COR-L47 (cell line): ENCODE data around the gene EGFLAM.
"Not testable (repeated sequence)": the region's sequence is repeated elsewhere in the genome, so short reads cannot be mapped to it uniquely, and the experiment has no call there.

Source experiments
- DNase-seq: peaks from one replicate; lab custom pipeline; 2025; lab: John Stamatoyannopoulos, UW

EGFLAM gene

DNA sequence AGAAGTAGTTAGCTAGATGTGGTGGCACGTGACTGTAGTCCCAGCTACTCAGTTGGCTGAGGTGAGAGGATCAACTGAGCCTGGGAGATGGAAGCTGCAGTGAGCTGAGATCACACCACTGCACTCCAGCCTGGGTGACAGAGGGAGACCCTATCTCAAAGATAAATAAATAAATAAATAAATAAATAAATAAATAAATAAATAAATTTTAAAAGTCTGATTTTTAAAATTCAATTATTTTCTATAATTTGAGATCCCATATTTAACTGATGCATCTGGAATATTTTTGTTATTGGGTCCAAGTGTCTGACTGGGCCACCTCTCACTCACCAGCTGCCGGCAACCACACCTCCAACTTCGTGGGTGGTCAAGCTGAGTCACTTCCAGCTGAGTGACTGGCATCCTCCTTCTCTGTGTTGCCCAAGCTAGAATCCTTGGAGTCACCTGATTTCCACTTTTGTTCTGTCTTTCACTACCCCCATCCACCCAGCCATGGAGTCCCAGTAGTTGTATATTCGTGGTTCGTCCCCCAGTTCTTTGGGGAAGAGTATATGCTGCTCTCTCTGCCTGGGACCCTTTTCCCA, 70.9 kb downstream of the EGFLAM start:
- no peak for DNase-seq

DNA sequence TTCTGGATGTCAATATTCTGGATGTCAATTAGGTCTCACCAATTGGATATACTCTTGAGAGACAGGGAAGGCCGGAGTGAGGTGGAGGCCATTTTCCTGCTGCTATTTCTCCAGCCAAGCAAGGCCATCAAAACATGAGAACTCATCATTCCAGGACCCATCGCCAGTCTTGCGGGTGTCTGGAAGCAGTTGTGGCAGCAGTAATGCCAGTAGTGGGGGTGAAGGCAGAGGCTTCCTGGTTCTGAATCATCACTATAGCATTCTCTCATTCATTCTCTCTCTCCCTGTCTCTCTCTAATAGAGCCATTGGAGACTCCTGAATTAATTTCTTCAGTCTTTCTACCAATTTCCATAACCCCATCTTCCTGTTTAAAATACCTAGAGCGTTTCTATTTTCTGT, 71.8 kb downstream of the EGFLAM start:
- no peak for DNase-seq

DNA sequence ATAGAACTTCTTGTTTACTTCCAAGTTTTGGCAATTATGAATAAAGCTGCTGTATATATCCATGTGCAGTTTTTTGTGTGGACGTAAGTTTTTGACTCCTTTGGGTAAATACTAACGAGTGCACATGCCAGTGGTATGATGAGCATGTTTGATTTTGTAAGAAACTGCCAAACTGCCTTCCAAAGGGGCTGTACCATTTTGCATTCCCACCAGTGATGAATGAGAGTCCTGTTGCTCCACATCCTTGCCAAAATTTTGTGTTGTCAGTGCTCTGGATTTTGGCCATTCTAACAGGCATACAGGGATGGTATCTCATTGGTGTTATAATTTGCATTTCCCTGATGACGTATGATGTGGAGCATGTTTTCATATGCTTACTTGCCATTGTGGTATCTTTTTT, 73.5 kb downstream of the EGFLAM start:
- no peak for DNase-seq

DNA sequence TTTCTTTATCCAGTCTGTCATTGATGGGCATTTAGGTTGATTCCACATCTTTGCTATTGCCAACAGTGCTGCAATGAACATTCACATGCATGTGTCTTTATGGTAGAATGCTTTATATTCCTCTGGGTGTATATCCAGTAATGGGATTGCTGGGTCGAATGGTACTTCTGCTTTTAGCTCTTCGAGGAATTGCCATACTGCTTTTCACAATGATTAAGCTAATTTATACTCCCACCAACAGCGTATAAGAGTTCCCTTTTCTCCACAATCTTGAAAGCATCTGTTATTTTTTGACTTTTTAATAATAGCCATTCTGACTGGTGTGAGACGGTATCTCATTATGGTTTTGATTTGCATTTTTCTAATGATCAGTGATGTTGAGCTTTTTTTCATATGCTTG, 74.8 kb downstream of the EGFLAM start:
- not testable (repeated sequence) for DNase-seq

DNA sequence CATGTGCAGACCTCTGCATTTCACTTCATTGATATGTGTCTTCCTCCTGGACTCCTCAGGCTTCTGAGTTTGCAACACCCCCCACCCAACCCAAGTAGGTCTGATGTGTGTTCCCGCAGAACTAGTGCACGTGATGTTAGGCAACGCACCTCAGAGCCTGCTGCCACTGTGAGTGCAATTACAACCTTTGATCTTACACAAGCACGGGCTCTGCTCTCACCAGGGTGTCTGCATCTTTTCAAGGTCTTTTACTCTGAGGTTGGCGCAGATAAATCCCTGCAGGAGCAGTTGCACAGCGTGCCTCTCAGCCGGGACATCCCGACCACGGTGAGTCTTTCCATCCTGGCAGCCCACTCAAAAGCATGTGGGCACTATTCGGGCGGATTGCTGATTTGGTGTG, 80.1 kb downstream of the EGFLAM start:
- DNase-seq, result no peak

DNA sequence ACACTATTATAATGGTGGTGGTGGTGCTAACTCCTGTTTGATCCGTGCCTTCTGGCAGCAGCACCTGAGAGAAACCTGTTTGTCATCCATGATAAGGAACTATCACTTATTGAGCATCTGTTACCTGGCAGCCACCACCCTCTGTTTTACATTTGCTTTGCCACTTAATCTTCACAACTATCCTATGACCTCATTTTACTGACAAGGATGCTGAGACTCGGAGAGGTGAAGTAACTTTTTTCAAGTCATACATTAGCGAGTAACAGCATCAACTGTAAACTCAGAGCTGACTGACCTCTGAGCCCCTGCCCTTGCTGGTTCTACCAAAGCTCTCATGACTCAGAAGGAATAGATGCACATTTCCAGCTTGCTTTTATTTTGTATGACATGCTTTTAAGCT, 81.1 kb downstream of the EGFLAM start:
- no peak for DNase-seq

DNA sequence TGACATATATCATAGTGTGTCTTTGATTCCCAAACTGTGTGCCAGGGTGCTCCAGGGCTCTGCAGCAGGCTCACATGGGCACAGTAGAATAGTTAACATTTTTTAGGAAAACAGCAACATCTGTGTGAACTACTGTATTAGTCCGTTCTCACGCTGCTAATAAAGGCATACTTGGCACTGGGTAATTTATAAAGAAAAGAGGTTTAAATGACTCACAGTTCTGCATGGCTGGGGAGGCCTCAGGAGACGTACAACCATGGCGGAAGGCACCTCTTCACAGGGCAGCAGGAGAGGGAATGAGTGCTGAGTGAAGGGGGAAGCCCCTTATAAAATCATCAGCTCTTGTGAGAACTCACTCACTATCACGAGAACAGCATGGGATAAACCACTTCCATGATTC, 82.7 kb downstream of the EGFLAM start:
- DNase-seq, result no peak

DNA sequence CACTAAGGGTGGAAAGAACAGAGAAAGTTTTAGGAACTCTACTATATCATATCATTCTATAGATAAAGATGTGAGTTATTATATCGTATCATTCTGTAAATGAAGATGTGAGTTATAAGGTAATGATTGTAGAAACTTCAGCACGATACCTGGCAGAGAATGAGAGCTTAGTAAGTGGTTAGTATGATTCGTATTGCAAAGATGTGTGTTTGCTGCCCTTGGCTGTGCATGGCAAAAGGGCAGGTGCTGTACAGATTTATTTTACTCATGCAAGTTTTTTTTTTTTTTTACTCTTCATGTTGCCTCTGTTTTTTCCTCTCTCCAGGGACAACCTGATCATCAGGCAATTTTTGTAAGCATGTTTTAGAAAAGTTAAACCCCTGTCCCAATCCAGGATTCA, 83.3 kb downstream of the EGFLAM start:
- DNase-seq, result no peak

DNA sequence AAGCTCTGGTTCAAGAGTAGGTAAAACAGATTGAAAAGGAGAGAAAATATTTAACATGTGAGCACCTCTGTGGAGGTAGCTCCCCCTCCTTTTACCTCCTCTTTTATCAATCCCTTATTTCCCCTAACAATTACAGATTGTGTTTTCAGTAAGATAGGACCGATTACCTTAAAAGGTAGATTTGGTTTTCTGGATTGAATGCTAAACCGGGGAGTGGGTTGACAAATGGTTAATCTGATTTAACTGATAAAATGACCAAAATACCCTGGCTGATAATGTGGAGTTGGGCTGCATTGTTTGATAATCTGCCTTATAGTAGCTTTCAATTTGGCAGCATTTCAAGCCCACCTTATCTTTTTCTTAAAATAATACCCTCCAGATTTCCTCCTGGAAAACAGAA, 83.9 kb downstream of the EGFLAM start:
- no peak for DNase-seq

DNA sequence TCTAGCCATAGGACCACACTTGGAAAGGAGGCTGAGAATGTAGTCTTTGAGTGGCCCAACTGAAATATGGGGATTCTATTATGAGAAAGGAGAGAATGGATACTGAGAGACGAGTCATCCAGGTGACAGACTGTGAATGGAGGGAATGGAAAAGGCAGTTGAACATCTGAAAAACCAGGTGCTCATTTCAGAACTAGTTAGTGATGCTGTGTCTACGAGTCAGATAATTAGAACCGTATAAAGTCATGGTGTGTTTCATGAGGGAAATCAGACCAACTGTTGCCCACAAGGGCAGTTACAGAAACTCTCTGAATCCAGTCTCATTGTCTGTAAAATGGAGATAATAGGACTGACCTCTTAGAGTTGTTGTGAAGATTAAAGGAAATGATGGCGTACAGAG, 86.5 kb downstream of the EGFLAM start:
- no peak for DNase-seq

DNA sequence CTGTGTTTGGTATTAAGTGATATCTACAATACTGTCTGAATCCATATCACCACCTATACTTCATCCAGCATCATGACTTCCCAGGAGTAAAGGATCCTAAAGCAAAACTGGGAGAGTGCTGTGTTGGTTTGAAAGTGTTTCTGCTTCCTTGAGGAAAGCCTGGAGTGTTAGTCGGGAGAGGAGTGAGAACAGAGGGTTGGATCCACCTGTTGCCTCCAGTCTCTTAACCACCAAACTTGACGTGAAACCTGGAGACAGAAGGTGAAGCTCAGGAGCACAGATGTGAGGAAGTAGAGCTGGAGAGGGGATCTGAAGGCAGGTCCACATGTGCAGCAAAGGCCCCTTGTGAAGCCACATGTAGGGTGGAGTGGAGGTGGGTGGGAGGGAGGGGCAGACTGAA, 88.2 kb downstream of the EGFLAM start:
- DNase-seq, result no peak

DNA sequence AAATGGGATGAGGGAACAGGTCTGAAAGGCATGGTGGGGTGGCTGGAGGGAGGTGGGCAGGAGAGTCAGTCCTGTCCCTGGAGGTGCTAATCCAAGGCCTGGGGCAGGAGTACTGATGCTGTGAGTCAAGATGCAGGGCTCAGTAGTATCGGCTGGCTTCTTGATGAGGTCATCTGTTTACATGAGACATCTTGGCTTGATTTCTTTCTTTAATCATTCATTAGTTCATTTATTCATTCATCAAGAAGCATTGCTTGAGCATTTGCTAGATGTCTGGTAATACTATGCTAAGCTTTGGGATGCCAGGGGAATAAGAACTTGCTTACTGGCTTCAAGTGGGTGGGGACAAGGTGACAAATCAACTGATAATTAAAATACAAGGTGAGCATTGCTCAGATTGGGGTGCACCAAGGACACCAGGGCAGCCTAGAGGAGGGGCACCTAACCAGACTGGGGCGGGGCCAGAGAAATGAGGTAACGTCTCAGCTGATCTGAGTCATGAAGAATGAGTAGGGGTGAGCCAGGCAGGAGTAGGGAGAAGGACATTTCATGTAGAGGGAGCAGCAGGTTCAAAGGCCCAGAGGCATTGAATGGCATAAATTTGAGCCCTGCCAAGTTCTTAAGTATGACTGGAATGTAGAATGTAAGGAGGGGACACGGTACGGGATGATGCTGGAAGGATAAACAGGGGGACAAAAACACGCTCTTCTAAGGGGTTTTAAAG, 88.8 kb downstream of the EGFLAM start:
- DNase-seq, result no peak

DNA sequence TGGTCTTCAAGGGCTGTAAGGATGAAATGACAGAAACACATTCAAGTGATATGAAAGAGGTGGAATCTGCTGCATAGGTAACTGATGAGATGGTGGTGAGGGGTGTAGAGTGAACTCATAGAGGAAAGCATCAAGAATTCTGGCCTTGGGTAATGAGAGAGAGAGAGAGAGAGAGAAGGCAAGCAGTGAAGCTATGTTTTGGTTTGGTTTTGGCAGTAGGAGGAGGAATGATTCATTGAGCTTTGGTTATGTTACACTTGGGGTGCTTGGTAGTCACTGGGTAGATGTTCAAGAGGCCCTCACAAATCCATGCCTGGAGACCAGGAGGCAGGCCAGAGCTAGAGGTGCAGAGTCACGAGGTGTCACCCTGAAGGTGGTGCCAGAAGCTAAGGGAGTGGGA, 89.5 kb downstream of the EGFLAM start:
- no peak for DNase-seq

DNA sequence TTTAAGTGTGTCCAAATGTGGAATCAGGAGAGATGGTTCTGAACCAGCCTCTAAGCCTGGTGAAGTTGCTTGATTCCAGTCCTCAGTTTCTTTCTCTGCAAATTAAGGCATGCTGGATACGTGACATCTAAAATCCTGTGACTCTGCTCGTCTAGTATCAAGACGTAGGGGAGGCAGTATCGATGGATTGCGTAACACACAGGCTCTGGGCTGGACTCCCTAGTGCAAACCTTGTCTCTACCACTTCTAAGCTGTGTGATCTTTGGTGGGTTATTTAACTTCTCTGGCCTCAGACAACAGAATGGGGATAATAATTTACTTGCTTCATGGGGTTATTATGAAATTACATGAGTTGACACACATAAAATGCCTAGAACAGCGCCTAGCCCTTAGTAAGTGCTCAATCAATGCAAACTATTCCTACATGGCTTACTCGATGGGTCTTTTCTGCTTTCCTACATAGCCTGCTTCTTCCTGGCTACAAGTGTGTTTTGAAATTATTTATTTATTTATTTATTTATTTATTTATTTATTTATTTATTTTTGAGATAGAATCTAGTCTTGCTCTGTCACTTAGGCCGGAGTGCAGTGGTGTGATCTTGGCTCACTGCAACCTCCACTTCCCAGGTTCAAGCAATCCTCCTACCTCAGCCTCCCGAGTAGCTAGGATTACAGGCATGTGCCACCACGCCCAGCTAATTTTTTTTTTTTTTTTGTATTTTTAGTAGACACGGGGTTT, 102.1 kb downstream of the EGFLAM start:
- no peak for DNase-seq

DNA sequence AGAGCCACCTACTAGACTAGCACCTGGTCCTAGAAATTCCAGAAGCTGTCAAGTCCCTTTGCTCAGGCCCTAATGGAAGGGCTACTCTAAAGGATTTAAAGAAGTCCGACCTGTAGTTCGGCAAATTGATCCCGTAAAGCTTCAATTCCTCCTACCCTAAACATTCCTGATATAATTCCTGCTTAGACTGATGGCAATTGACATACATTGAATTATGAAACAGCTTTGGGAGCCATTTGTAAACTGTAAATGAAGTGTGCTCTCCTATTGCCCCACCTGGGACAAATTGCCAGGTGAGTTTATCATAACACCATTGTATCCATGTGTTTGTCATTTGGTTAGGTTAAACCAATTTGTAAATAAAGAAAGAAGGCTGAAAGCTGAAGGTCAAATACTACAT, 104.4 kb downstream of the EGFLAM start:
- no peak for DNase-seq

DNA sequence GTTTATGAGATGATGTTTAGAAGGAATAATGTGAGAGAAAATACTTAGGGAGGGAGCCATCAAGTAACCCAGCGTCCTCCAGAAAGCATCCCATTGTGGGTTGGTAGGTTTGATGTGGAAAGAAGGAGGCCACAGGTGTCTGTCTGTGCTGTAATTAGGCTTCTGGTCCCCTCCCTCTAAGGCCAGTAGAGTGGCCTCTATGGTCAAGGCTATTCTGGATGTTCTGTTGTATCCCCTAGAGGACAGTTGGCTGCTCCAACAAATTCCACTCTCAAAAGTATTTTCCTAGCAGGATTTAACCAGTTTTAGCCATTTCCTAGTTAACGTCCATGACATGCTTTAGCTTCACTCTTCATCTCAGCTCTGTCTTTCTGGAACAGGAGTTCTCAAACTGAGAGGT, 106.5 kb downstream of the EGFLAM start:
- no peak for DNase-seq

DNA sequence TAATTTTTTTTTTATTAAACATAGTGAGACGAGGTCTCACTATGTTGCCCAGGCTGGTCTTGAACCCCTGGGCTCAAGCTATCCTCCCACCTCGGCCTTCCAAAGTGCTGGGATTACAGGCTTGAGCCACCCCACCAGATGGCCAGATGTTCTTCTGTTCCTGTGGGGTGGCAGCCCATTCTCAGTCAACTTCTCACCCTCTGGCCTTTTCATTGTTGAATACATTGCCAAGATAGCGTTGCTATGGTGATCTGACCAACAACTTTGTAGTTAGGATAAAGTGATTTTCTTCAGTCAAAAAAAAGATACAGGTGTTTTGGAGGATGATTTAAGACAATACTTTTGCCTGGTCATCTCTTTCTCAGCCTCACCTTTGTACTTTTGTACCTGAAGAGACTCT, 109.1 kb downstream of the EGFLAM start:
- DNase-seq, result no peak

DNA sequence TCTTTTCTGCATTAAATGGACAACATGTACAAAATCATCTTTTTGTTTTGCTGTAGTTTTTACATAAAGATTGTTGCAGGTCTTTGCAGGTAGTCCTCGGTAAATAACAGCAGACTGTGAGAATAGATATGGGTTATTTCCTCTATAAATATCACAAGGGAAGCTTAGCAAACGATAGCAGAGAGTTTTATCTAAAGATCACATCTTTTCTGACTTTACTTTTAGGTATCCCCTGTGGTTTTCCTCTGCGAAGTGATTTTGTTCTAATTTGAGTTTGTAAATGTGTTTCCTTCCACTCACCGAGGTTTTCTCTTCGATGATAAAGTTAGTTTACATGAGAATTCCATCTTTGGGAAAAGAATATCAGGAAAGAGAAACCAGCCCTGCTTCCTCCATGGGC, 109.6 kb downstream of the EGFLAM start:
- DNase-seq, result no peak

DNA sequence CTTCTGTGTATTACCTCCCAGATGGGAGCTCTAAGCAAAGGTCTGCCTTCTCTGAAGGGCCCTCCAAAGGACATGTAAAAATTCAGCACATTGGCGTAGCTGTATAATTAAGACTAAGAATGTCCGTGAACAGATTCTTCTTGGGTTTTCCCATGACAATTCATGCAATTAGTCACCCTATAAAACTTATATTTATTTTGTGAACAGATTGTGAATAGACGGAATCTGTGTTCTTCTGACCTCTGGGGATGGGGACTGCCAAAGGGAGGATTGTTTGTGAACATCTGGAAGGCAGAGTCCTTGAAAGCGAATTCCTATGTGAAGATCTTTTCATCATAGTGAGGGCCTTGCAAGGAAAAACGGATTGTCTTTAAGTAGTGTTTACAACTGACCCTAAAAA, 111.3 kb downstream of the EGFLAM start:
- DNase-seq, result no peak

DNA sequence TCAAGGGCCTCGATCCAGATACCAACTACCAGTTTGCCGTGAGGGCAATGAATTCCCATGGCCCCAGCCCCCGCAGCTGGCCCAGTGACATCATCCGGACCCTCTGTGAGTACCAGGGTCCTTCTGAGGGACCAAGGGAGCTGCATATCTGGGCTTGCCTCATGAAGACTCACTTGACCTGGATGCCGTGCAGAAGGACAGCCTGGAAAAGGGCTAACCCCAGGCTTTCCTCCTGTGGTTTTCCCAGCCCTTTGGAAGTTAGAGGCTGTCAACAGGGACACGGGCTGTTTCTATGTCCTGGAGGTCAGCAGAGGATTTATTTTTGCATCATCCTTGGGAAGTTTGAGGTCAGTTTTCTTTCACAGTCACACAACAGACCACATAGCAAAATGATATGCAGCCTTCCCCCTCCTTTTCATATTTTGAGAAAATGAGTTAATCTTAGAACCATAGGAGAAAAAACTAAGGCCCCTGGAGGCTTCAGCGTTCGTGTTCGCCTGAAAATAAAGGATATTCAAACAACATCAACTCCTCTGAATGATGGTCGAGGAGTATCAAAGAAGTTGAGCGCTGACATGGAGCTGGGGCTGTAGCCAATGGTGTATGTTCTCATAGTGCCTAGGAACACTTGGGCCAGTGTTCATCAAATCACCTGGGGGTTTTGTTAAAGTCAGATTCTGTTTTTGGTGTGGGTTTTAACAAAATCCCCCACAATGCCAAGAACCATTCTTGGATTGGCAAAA, 112.2 kb downstream of the EGFLAM start:
- no peak for DNase-seq

DNA sequence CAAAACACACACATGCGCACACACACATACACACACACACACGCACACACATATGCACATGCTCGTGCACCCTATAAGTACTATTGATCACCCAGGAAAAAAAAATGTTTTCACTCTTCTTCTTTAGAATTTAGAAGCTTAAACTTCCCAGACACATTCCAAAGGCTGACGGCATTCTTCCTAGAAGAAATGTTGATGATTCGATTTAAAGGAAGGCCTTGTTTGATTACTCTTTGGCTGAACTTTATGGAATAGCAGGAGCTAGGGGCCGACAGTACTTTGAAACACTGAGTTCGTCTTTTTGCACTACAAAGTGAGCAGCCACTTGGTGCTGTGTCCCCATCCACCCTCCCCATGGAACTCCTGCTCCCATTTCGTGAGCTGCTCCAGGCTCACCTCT, 113.2 kb downstream of the EGFLAM start:
- DNase-seq, result no peak

DNA sequence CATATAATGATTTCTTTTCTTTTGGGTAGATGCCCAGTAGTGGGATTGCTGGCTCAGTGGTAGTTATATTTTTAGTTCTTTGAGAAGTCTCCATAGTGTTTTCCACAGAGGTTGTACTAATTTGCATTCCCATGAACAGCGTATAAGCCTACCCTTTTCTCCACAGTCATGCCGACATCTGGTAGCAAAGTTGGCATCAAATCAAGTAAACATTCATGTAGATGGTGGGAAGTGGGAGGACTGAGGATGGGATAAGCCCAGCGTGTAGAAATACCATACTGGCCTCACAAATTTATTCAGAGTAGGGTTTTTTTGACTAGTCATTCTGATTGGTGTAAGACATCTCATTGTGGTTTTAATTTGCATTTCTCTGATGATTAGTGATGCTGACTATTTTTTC, 115.4 kb downstream of the EGFLAM start:
- DNase-seq, result no peak

DNA sequence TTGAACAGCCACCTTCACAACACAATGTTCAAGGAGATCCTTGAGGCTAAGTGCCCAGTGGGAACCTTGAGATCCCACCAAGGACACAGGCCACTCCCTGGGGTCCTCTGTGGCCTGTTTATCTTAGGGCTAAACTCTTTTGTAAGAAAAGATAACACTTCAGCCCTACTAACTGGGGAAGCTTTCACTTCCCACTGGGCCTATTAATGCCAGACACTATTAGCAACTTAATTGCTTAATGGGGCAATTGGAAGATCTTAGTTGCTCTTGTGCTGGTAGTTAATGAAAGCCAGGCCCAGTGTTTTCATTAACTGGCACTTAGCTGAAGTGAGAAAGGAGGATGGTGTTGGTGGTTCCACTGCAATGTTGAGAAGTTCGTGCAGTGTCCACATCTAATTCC, 117.1 kb downstream of the EGFLAM start:
- DNase-seq, result no peak
